ENCODE measurements around the gene BEND7.
A peak's percentile ranks its signal among the peaks of the same experiment; 100 is the strongest.

The BEND7 gene

GRCh38 chr10:13535346-13535745 is 6.5 kb upstream of the BEND7 start:
- no peak for TF ChIP-seq CTCF (IDR thresholded peaks at IDR 0.05; ENCODE audit: low read depth, low read length)
- H3K4me3 ChIP-seq (ENCODE audit: low read depth, low read length): no peak overlapping the region

- no peak for TF ChIP-seq CTCF (IDR thresholded peaks at IDR 0.05; ENCODE audit: low read depth, low read length)
- peak overlapping the region; percentile 57 for H3K4me3 ChIP-seq (ENCODE audit: low read depth, low read length)
Measured at GRCh38 chr10:13529714-13529973, 830 bp upstream of the BEND7 start.

GRCh38 chr10:13528123-13528874 is 515 bp downstream of the BEND7 start:
- H3K4me3 ChIP-seq (ENCODE audit: low read depth, low read length): peak overlapping the region; percentile 67
- TF ChIP-seq CTCF (IDR thresholded peaks at IDR 0.05; ENCODE audit: low read depth, low read length): no peak

GRCh38 chr10:13527864-13528122 is 1.0 kb downstream of the BEND7 start:
- no peak for TF ChIP-seq CTCF (IDR thresholded peaks at IDR 0.05; ENCODE audit: low read depth, low read length)
- peak overlapping the region; percentile 67 for H3K4me3 ChIP-seq (ENCODE audit: low read depth, low read length)

GRCh38 chr10:13526948-13527863 is 1.6 kb downstream of the BEND7 start:
- H3K4me3 ChIP-seq (ENCODE audit: low read depth, low read length): peak overlapping the region; percentile 67
- no peak for TF ChIP-seq CTCF (IDR thresholded peaks at IDR 0.05; ENCODE audit: low read depth, low read length)

GRCh38 chr10:13525663-13526062 is 3.2 kb downstream of the BEND7 start:
- no peak for TF ChIP-seq CTCF (IDR thresholded peaks at IDR 0.05; ENCODE audit: low read depth, low read length)
- no peak overlapping the region for H3K4me3 ChIP-seq (ENCODE audit: low read depth, low read length)

GRCh38 chr10:13521026-13521425 is 7.8 kb downstream of the BEND7 start:
- no peak for TF ChIP-seq CTCF (IDR thresholded peaks at IDR 0.05; ENCODE audit: low read depth, low read length)
- no peak overlapping the region for H3K4me3 ChIP-seq (ENCODE audit: low read depth, low read length)

Data from WI38 (cell line).